DMS114 treated with DMSO at 0.1 percent for 48 hours (cell line): ENCODE data around the gene CABLES2.
"Not testable (repeated sequence)": the region's sequence is repeated elsewhere in the genome, so short reads cannot be mapped to it uniquely, and the experiment has no call there.

Source experiments
- DNase-seq: peaks from one replicate; lab custom pipeline; 2025; ENCODE audit not compliant: unreplicated experiment; lab: John Stamatoyannopoulos, UW

CABLES2 gene

DNA sequence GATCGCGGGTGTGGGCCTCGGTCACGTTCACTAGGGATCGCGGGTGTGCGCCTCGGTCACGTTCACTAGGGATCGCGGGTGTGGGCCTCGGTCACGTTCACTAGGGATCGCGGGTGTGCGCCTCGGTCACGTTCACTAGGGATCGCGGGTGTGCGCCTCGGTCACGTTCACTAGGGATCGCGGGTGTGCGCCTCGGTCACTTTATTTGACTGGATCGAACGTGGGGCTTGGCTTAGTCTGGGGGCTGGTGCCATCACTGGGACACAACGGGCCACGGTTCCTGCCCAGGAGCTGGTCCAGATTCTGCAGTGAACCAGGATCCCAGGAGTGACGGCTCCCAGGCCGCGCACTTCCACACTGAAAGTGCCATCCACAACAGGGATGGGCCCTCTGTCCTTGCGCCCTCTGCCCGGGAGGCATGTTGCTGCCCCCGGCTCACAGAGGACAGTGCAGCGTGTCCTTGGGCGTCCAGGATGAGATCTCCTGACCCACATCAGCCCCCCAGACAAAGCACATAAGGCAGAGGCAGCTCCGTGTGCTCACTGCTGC is 33.4 kb downstream of the CABLES2 start:
- DNase-seq: not testable (repeated sequence)

DNA sequence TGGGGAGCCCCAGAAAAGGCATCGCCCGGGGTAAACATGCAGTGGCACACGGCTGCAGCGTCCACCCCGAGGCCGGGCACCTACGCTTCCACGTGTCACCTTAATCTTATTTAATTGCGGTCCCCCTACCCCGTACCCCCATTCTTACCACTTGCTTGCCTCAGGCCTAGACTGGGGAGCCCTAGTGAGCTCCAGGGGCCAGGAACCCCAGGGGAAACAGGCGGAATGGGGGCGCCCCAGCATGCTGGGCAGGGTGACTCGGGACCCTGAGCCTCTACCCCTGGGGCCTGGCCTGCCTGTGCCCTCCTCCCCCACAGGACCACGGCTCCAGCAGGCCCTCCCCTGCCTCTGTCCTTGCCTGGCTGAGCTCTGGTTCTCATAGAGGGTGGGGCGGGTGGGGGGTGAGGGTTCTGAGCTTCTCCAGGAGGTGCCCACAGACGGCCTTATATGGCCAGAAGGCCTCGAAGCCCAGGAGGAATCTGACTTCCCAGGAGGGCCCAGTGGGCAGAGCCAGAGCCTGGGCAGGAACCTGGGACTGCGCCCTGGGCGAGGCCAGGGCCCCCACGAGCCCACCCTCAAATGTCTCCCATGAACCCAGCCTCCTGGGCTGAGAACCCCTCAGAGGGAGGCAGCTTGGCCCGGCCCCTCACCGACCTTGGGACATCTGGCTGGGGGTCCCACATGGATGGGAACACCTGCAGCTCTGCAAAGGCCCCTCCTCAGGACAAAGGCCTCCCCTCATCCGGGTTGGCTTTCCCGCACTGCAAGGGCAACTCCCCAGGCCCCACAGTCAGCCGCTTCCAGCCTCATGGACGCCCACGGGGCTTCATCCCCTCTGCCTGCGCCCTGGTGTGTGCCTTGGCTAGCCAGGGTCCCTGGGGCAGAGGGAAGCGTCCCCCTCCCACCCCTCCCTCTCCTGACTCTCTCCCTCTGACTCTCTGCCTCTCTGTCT is 34.8 kb downstream of the CABLES2 start:
- DNase-seq: no peak

DNA sequence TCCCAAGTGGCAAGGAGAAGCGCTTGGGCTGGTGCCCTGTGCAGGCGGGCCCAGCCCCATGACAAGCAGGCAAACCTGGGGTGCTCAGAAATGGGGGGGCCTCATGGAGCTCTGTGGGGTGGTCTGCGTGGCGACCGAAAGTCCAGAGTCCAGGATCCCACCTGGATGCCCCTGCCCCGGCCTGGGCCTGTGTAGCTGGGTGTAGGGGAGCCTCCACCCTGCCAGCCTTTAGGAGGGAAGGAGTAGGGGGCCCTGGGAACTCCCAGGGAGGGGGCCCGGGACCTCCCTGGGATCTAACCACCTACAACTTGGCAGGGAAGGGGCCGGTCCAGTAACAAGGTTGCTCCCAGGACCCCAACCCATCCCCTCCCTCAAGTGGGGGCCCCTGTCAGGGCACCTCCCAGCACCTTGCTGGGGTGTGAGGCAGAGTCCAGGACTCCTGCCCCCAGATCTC is 35.5 kb downstream of the CABLES2 start:
- DNase-seq: no peak

DNA sequence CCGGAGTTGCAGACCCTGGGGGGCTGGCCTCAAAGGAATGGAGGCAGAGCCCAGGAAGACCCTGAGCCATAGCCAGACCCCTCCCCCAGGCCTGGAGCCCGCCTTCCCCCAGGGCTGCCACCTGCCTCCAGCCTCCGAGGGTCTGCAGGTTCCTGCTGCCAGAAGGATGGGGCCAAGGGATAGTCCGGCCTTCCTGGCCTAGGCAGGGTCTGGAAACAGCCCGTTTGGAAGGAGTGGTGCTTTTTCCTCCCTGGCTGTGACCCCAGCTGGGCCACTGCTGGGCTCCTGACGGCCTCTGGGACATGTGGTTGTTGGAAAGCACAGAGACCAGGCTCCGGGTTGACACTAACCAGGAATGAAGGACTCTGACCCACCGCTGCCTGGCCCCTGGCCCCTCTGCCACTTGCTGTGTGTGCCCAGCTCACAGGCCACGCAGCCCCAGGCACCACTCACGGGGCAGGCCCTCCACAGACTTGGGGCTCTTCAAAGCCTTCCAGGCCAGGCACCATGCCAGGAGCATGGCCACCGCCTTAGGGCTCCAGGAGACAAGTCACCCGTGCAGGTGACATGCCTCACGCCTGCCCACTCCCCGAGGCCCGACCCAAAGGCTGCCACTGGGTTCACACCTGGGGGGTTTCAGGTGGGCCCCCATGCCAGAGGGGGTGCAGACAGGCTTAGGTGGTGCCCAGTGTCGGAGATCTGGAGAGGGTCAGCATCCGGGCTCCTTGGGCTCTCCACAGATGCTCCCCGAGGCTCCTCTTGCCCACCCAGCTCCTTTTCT is 36.1 kb downstream of the CABLES2 start:
- DNase-seq: no peak

DNA sequence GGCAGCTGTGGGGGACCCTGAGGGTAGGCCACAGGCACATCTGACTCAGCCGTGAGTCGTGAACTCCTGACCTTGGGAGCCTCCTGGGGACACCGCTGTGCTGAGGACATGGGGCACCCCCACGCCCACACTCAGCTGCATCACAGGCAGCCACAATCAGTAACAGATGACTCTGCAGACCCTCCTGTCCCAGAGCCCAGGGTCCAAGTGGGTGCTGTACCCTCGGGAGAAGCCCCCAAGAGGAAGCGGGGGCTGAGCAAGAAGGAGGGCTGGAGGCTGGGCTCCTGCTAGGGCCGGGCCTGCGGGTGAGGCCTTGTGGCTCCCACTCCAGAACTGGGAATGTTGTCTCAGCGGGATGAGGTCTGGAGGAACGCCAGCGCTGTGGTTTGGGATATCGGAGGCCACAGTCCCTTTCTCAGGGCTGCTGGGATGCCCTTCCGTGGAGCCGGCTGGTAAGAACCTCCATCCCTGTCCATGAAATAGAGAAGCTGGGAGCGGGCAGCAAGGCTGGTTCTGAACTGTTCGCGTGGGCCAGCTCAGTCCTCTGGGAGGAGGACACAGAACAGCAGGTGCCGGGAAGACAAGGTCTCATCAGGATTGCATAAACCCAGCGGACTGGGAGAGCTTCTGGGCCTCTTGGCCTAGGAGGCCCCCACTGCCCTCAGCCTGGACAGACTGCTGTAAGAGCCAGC is 36.8 kb downstream of the CABLES2 start:
- DNase-seq: no peak

DNA sequence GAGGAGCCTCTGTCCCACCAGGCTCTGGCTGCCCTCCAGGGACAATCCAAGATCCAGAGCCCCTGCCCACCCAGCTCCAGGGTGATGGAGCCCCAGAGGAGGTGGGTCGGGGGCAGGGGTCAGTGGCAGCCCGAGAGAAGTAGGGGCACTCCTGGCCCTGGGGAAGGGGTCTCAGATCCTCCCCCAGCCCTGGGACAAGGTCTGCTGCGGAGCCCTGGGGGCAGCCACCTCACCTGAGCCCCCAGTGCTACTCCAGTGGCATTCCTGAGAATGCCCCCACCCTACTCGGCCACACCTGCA is 37.3 kb downstream of the CABLES2 start:
- no peak for DNase-seq

DNA sequence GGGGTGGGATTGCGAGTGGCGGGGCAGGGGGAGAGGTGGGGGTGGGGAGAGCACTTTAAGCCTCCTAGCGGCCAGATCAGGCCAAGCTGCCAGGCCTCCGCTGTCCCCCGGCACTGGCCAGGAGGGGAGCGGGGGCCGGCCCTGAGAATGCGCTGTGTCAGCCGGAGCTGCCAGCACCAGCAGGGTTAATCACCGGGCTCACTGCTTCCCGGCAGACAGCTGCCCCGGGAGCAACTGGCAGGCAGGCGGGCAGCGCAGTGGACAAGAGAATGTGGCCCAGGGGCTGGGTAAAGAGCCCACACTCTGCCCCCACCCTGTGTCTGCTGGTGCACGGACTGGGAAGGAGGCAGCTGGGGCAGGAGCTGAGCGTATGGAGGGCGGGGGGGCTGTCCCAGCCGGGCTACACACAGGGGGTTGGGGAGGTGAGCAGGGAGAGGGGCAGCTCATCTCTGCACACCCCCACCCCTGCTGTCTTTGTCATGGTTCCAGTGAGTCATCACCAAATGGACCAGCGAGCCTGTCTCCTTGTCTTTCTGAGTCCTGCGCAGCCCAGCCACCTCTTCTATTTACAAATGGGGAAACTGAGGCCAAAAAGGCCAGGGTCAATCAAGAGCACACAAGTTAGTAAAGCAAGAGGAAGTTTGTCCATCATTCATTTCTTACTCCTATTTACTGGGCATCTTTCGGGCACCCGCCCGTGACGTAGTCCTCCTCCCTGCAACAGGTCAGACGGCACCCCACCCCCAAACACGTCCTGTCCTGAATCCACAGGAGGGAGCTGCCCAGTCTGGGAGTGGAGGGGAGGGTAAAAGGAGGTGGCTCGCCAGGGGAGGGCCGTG is 37.9 kb downstream of the CABLES2 start:
- no peak for DNase-seq

DNA sequence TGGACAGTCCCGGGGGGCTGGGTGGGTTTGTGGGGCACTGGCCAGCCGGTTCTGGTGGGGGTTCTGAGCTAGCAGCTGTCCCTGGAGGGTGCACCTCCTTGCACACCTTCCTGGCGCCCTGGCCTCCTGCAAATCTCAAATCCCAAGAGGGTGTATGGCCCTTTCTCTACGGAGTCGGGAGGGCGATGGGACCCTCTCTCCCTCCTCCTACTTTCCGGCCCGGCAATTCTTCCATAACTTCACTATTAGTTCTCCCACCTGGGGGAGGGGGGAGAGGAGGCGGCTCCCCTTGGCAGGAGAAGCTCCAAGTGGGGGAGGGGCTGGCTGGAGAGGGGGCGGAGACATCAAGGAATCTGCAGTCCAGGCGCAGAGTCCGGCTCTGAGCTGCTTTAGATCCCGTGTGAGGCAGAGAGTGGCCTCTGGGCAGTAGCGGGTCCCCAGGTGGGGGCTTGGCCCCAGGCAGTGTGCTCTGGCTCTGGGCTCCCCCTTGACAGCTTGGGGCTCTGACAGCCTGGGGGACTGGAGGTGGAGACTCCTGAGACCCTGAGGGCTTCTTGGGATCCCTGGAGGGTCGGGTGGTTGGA is 38.6 kb downstream of the CABLES2 start:
- no peak for DNase-seq

DNA sequence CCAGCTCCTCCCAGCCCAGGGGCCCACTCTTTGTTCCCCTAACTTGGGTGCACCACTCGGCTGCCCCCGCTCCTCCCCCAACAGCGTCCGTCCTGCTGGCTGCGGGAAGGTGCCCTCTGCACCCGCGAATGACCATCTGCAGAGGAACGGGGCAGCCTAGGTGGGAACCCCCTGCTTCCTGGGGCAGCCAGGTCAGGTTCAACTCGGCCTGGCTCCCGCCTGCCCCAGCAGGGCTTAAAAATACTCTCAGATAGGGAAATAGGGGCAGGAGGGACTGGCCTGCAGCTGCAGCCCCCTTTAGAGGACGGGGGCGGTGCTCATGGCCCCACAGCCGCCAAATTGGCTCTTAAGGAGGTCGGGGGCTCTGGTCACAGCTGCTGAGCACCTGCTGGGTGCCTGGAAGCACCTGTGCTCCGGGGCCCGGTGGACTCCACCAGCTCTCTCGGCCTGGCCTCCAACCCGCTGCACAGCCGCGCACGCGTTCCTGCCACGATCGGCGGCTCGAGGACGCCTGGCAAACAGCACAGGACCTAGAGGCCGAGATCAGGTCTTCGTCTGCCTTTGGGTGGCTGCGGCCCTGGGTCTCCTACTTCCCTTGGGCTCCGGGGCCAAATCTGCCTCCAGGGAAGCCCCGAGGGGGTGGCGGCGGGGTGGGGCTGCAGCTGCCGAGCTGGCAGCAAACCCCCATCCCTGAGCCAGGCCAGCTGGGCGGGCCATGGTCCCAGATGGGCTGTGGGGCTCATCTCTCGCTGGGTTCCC is 39.3 kb downstream of the CABLES2 start:
- DNase-seq: no peak

DNA sequence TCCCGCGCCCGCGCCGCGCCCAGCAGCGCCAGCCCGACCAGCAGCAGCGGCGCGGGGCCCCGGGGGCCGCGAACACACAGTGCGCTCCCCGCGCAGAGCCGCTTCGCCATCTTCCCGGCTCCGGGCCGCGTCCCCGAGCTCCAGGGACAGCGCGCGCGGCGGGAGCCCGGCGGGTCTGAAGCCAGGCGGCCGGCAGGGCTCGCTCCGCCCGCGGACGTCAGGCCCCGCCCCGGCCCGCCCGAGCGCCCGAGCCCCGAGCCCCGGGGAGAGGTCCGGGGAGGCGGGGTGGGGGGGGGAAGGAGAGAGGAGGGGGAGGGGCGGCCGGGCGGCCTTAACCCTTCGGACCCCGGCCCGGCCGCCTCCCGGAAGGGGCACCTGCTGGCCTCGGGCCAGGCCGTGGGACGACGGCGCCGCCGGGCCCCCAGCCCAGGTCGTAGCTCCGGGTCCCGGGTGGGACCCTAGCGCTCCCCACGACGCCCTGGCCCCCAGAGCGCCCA is 39.9 kb downstream of the CABLES2 start, which contains the start of gene LAMA5:
TSS of gene LAMA5 (minus strand) at position 177 of the 497 bp plus-strand sequence. CDS start at position 110, 67 bp downstream.
- no peak for DNase-seq

DNA sequence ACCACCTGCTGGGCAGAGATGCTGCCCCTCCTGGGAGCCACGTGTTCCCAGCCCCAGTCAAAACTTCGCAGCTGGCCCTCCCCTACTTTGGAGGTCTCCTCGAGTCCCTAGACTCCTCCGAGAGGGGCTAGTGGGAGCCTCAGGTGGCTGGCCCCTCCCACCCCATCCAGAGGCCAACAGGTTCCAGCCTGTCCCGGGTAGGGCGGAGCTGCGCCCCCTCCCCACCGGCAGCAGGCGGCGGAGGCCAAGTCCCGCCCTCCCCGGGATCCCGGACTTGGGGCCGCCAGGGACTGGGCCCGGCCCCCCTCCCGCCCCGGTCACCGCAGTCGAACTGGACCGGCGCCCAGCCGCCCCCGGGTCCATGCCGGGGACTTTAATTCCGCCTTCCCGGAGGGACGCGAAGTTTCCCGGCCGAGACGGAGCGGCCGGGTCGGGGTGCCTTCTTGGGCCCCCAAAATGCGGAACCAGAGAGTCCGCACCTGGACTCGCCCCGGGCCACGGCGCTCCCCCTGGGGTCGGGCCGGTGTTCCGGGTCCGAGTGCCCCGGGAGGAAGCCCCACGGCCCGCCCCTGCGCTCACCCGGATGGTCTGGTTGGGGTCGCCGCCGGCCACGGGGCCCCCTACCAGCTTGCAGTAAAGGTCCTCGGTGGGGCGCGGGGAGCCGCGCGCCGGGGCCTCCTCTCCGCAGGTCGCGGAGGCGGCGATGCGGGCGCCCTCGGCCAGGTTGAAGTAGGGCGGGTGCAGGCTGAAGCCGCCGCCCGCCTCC is 40.5 kb downstream of the CABLES2 start:
- no peak for DNase-seq

DNA sequence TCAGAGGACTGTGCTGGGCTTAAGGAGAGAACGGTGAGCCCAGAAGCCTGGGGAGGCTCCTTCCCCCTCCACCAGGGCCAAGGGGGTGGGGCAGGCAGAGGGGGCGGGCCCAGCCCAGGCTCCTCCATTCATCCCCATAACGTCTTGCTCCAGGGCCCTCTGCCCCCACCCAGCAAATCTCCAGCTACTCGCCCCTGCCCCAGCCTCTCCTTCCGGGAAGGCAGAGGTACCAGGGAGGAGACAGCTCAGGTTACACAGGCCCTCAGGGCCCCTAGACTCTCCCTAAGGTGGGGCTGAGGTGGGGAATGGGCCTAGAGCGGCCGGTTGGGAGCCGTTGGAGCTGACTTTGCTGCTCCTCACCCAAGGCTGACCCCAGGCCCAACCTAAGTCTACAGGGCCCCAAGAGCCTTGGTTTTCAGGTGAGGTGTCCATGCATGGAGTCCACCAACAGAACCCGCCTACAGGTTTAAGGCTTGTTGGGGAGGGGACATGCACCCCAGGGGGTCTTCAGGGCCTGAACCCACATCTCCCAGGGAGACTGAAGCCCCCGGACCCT is 41.2 kb downstream of the CABLES2 start:
- no peak for DNase-seq

DNA sequence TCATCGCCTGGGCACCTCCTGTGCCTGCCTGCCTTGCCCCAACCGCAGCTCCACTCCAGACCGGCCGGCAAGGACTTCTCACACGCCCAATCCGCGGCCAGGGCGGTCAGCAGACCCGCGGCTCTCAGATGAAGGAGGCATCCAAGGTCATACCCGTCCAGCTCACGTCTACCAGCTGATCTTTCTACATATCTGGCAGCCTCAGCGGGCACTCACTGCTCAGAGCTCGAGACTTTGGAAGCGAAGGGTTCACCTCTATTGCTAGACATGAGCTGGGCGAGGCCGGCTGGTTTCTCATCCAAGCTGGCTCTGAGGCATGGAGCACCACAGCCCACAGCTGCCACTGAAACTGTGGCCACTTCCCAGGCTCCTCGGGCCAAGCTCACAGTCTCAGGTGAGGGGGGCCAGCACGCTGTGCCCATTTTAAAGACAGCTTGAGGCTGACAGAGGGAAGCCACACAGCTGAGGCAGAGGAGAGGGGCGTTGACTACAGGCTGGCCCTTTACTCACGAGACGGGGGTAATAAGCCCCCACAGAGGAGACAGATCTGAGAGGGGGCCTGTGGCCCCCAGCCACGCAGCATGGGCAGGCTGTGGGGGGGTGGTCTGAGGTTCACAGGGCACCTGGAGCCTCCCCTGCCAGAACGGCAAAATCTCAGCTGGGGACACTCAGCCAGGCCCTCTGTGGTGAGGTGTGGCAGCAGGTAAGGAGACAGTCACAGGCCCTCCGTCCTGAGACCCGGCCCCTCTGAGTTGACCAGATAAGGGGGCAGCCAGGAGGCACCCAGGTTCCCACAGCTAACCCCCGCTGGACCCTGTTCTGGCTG is 42.0 kb downstream of the CABLES2 start:
- no peak for DNase-seq

DNA sequence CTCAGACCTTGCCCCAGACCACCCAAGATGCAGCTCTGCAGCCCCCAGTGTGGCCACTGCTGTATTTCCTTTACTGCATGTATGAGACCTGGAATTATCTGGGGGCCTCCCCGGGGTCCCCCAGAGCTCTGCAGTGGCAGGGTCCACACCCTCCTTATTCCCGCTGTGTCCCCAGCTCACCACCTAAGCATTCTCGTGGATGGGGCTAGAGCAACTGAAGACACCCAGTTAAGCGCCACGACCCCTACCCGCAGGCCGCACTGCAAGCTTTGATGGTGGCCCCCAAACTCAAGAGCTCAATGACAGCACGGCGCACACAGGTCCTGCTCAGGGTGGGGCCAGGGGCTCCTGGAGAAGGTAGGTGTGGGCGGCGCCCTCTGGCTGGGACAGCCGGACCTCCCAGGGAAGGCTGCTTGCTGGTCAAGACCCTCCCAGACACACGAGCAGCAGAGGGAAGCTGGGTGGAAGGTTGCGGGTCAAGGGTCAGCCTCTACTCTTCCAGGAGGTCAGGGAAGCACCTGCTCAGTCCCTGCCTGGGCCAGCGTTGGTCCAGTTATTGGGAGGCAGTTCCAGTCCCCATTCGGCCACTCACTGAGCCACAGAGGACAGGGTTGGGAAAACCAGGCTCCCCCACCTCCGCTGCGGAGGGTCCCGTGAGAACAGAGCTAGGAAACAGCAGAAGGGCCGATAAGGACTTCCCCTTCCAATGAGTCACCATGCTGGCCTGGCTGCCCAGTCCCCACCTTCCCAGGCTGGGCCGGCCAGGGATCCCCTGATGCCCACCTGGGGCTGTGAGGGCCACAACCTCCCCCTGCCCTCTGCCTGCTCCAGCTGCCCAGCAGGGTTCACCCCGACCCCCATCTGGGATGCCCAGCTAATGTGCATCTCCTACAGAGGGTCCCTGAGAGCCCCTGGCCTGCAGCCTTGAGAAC is 42.9 kb downstream of the CABLES2 start:
- no peak for DNase-seq

DNA sequence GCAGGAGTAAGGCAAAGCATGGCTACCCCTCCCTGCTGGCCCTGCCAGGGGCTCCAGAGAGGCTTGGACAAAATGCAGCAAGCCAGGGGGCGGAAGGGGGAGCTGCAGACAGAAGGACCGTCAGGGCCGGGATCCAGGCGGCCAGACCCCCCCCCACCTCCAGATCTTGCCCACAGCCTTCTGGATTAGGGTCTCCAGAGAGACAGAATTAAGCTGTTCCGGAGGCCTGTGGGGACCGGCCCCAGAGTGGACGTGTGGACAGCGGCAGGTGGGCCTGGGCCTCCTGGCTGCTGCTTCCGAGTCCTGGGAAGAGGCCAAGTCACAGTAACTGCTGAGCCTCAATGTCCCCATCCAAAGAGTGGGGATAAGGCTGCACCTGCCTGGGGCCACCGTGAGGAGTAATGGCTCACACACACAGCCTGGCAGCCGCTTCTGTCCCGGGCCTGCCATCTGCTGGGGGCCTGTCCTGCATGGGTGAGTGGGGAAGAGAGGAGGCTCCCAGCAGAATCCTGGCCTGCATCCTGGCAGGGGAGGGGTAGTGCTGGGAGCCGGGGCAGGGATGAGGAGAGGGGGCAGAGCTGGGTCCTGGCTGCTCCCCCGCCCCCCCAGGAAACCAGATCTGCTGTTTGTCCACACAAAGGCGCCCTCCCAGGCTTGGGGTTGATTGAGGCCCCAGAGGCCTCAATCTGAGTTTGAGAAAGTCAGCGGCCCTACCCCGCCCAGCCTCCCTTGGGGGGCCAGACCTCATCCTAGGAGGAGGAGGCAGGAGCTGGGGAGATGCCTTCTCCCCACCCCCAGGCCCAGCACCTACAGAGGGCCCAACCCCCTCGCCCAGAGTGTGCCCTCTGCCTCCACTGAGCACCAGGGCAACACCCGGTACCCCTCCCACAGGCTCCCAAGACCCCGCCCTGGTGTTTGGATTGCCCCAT is 43.8 kb downstream of the CABLES2 start:
- DNase-seq: no peak
